Upper lobe of left lung (tissue), 6 donors: Measurements from ENCODE around the gene SPPL3. TPM values are rescaled to one million over a fixed set of nuclear protein-coding genes. Genes with fewer than 3 reads are reported as not detected.

ENCODE experiments used
- ATAC-seq, 2 donors: fragments of 200-7000 bp; cut with Tn5 transposase; one replicate each; pipeline ENCODE4 v1.9.1; 2022; ENCODE audit warnings: mild to moderate bottlenecking in 2 of 2, moderate library complexity in 2 of 2; ENCODE audit not compliant: low FRiP score in 2 of 2
- DNase-seq, 2 donors: peaks; one replicate each; pipeline ENCODE4 v3.0.0-alpha.2; 2019 to 2020
- H3K27ac ChIP-seq, 4 donors: fragments of 200-600 bp; sonication (generic); one replicate each; pipeline ENCODE4 v1.5.1; 2016 to 2019
- H3K27me3 ChIP-seq, 4 donors: fragments of 200-600 bp; sonication (generic); one replicate each; pipeline ENCODE4 v1.5.1; 2017 to 2019
- H3K36me3 ChIP-seq, 4 donors: fragments of 200-600 bp; sonication (generic); one replicate each; pipeline ENCODE4 v1.5.1; 2016 to 2019
- H3K4me1 ChIP-seq, 4 donors: fragments of 200-600 bp; sonication (generic); one replicate each; pipeline ENCODE4 v1.5.1; 2018 to 2019
- H3K4me3 ChIP-seq, 4 donors: fragments of 200-600 bp; sonication (generic); one replicate each; pipeline ENCODE4 v1.5.1; 2017 to 2019; ENCODE audit warnings: mild to moderate bottlenecking in 2 of 4, moderate library complexity in 1 of 4
- H3K9me3 ChIP-seq, 4 donors: fragments of 200-600 bp; sonication (generic); one replicate each; pipeline ENCODE4 v1.5.1; 2018 to 2019
- EP300 ChIP-seq, 4 donors: sonication (generic); formaldehyde crosslinking; IDR thresholded peaks; one replicate each; pipeline ENCODE4 v1.5.1; 2017; ENCODE audit warnings: antibody characterized with exemption in 4 of 4, control low read depth in 2 of 4
- POLR2A ChIP-seq, 4 donors: fragments of 450-650 bp; IDR thresholded peaks; one replicate each; pipeline ENCODE4 v1.5.1; 2016 to 2017; ENCODE audit warnings: antibody characterized with exemption in 4 of 4, mild to moderate bottlenecking in 2 of 4
- POLR2AphosphoS5 ChIP-seq, 2 donors: sonication (generic); formaldehyde crosslinking; IDR thresholded peaks; one replicate each; pipeline ENCODE4 v1.5.1; 2017; ENCODE audit warnings: antibody characterized with exemption in 2 of 2
- WGBS, 2 donors: methylation state at CpG; one replicate each; pipeline ENCODE4 v1.1.5; 2017 to 2018; 5-methylcytosine and 5-hydroxymethylcytosine counted together
- total RNA-seq, 6 donors: library from RNA; depleted of rRNA in 4 of 6; stranded (reverse); fragments of >200 nt in 4 of 6; gene quantifications; one replicate each; pipeline versions ENCODE4 v1.1.0 to v1.2.1, GENCODE V29; 2016 to 2021
- TF ChIP-seq, protein P1 (sequence below), 6 experiments: fragments of 450-650 bp in 4 of 6; fragments of 200-600 bp in 2 of 6; sonication (generic) in 2 of 6; IDR thresholded peaks; one replicate each; pipeline ENCODE4 v1.5.1; 2016 to 2019; ENCODE audit warnings: antibody characterized with exemption in 6 of 6
- donor health status: DM: no; HTN: no; CAD: no; lungs with moderate emphysema.
- donor health status: DM: no; HTN: yes; CAD: no; lungs with severe emphysema.

Gene SPPL3
- total RNA-seq, 6 donors from 2014 or later, result 17.8 to 44.3 (median 23.2) TPM

DNA sequence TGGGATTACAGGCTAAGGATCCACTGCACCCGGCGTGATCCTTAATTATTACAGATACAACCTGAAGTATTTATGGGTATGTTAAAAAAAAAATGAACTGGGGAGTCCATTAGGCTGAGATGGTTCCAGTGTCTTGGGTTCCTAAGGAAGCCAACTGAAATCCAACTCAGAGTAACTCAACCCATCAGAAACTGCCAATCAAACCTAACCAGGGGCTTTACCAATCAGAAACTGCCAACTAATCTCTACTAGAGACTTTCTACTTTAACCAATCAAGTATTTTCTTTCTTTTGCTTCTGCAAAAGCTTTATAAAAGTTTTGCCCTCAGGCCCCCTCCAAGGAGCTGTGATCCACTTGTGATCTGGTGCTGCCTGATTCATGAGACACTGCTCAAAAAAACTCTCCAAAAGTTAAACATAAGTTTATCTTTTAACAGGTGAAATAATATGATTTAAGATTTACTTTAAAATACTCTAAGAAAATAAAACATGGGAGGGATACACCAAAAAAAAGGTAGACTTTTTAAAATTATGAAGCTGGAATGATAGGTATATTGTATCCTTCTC is 90.5 kb downstream of the SPPL3 start:
- WGBS, 2 donors, result 97 to 100% methylated on average over 2 of the region's 2 CpGs
- Histone ChIP-seq H3K4me1 (peaks cover 5 to 11% (median 8%) of the 10 kb centered on the region in 4 donors), H3K36me3 (peaks cover 0 to 7% (median 3%) of the 10 kb centered on the region in 4 donors), H3K27me3 (no peaks in the 10 kb centered on the region), H3K4me3 (no peak overlapping the region), H3K9me3 (no peaks in the 10 kb centered on the region), H3K27ac (no peak overlapping the region)
- ATAC-seq (no peak), DNase-seq (no peak)
- TF ChIP-seq, protein P1, sequence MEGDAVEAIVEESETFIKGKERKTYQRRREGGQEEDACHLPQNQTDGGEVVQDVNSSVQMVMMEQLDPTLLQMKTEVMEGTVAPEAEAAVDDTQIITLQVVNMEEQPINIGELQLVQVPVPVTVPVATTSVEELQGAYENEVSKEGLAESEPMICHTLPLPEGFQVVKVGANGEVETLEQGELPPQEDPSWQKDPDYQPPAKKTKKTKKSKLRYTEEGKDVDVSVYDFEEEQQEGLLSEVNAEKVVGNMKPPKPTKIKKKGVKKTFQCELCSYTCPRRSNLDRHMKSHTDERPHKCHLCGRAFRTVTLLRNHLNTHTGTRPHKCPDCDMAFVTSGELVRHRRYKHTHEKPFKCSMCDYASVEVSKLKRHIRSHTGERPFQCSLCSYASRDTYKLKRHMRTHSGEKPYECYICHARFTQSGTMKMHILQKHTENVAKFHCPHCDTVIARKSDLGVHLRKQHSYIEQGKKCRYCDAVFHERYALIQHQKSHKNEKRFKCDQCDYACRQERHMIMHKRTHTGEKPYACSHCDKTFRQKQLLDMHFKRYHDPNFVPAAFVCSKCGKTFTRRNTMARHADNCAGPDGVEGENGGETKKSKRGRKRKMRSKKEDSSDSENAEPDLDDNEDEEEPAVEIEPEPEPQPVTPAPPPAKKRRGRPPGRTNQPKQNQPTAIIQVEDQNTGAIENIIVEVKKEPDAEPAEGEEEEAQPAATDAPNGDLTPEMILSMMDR (IDR thresholded peaks at IDR 0.05), result no peak
- TF ChIP-seq EP300 (IDR thresholded peaks at IDR 0.05) (no peak), POLR2AphosphoS5 (IDR thresholded peaks at IDR 0.05) (no peak), POLR2A (IDR thresholded peaks at IDR 0.05) (no peak)

DNA sequence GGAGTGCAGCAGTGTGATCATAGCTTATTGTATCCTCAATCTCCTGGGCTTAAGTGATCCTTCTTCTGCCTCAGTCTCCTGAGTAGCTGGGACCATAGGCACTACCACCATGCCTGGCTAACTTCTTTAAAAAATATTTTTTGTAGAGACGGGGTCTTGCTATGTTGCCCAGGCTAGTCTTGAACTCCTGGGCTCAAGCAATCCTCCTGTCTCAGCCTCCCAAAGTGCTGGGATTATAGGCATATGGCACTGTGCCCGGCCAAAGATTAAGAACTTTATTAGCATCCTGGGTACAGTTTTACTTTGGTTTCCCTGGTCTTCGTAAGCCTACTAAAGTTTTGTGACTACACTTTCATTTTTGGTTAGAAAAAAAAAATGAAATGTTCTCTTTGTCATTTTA is 94.1 kb downstream of the SPPL3 start:
- no peak for TF ChIP-seq POLR2A (IDR thresholded peaks at IDR 0.05)
- TF ChIP-seq, protein P1 (IDR thresholded peaks at IDR 0.05), result no peak
- no peak for TF ChIP-seq POLR2AphosphoS5 (IDR thresholded peaks at IDR 0.05)
- no peak for TF ChIP-seq EP300 (IDR thresholded peaks at IDR 0.05)
- Histone ChIP-seq H3K36me3 (peaks cover 0 to 15% (median 3%) of the 10 kb centered on the region in 4 donors), H3K4me1 (peaks cover 5 to 7% (median 5%) of the 10 kb centered on the region in 4 donors), H3K4me3 (no peak overlapping the region), H3K27me3 (no peaks in the 10 kb centered on the region), H3K27ac (no peak overlapping the region), H3K9me3 (no peaks in the 10 kb centered on the region)
- no peak for DNase-seq
- ATAC-seq, result no peak
- 99% methylated on average over 3 of the region's 3 CpGs for WGBS, 2 donors

DNA sequence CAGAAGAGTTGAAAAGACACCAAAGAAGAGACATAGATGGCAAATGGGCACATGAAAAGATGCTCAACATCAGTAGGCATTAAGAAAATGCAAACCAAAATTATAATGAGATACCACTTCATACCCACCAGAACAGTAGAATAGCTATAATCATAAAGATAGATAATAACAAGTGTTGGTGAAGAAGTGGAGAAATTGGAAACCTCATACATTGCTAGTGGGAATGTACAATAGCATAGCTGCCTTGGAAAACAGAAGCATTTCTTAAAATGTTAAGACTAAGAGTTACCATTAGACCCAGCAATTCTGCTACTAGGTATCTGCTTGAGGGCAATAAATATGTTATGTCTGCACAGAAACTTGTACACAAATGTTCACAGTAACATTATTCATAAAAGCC is 99.7 kb downstream of the SPPL3 start:
- no peak for ATAC-seq
- H3K36me3 ChIP-seq, result peaks cover 0 to 11% (median 0%) of the 10 kb centered on the region in 4 donors
- no peak for DNase-seq

DNA sequence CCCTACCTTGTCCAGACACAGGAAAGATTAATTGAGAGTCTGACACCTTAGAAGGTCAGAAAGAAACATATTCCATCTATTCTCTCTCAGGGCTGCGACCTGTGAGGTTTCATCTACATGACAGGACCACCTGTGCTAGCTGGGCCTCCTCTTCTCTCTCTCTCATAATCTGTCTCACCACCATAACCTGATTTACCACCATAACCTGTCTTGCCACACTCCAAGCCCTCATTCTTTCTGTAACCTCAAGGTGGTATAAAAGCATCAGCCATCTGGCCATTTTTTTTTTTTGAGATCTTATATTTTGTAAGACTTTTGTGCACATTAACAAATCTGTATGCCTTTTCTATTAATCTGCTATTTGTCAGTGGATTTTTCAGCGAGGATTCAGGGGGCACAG is 103.0 kb downstream of the SPPL3 start:
- 85 to 98% methylated on average over 2 of the region's 2 CpGs for WGBS, 2 donors
- no peak for ATAC-seq

More for the DNA sequence above, 99.7 kb downstream of the SPPL3 start:
- Histone ChIP-seq H3K27ac (no peak overlapping the region), H3K4me1 (peaks cover 0 to 3% (median 0%) of the 10 kb centered on the region in 4 donors), H3K9me3 (no peaks in the 10 kb centered on the region), H3K27me3 (no peaks in the 10 kb centered on the region), H3K4me3 (no peak overlapping the region)
- TF ChIP-seq EP300 (IDR thresholded peaks at IDR 0.05) (no peak), POLR2AphosphoS5 (IDR thresholded peaks at IDR 0.05) (no peak), POLR2A (IDR thresholded peaks at IDR 0.05) (no peak)
- TF ChIP-seq, protein P1 (IDR thresholded peaks at IDR 0.05), result no peak

More for the DNA sequence above, 103.0 kb downstream of the SPPL3 start:
- Histone ChIP-seq H3K4me3 (no peak overlapping the region), H3K4me1 (peaks cover 0 to 3% (median 0%) of the 10 kb centered on the region in 4 donors), H3K27ac (no peak overlapping the region), H3K36me3 (no peaks in the 10 kb centered on the region), H3K9me3 (peaks cover 0 to 1% (median under 1%) of the 10 kb centered on the region in 4 donors), H3K27me3 (no peaks in the 10 kb centered on the region)
- no peak for TF ChIP-seq POLR2AphosphoS5 (IDR thresholded peaks at IDR 0.05)
- TF ChIP-seq EP300 (IDR thresholded peaks at IDR 0.05), result no peak
- no peak for TF ChIP-seq POLR2A (IDR thresholded peaks at IDR 0.05)
- TF ChIP-seq, protein P1 (IDR thresholded peaks at IDR 0.05), result no peak
- DNase-seq, result no peak
